ENCODE results near the gene PARP12. TPM values are rescaled to one million over a fixed set of nuclear protein-coding genes. Genes with fewer than 3 reads are reported as not detected.

PARP12 gene
- polyA plus RNA-seq, 1 donor (not counting 4 experiments of a cell fraction or from before 2014, with no cell fraction given): 66.0 TPM

- dilution Hi-C loops (cut with MboI; ENCODE audit: extremely low pct_ligation_motif_present, low sequenced_read_pairs): no loop called here
- peak; percentile 77 for FAIRE-seq
- TF ChIP-seq EZH2 (IDR thresholded peaks at IDR 0.05; ENCODE audit: low read length): no peak
- no peak for TF ChIP-seq CTCF (optimal IDR thresholded peaks at IDR 0.05 in 1 of 3, IDR thresholded peaks at IDR 0.05 in 1 of 3, conservative IDR thresholded peaks at IDR 0.05 in 1 of 3; ENCODE audit: extremely low read depth in 1 of 3, insufficient read depth in 2 of 3, low read length in 3 of 3)
- peak overlapping the region; percentile 79 for H3K4me2 ChIP-seq (ENCODE audit: control insufficient read depth, extremely low read depth, insufficient read depth, low read depth, low read length)
- no peaks in the 10 kb centered on the region for H4K20me1 ChIP-seq (ENCODE audit: control insufficient read depth, extremely low read depth, insufficient read depth, low read length)
- DNase-seq (ENCODE audit: low read depth, low spot score): peak; percentile 32
- H3K36me3 ChIP-seq (ENCODE audit: control insufficient read depth in 2 of 2, extremely low read depth in 1 of 2, insufficient read depth in 2 of 2, low read length in 2 of 2): peaks cover 0 to 12% of the 10 kb centered on the region in 2 experiments
- H3K9me3 ChIP-seq (ENCODE audit: control insufficient read depth, low read depth, low read length): no peaks in the 10 kb centered on the region
- H3K79me2 ChIP-seq (ENCODE audit: control insufficient read depth, insufficient read depth, low read length): no peaks in the 10 kb centered on the region
- peak overlapping the region; percentile 77 for H3K9ac ChIP-seq (ENCODE audit: control insufficient read depth, extremely low read depth, insufficient read depth, low read length)
- H3K9me1 ChIP-seq (ENCODE audit: control insufficient read depth, extremely low read depth, insufficient read depth, low read length): no peaks in the 10 kb centered on the region
- peak overlapping the region; percentile 50 for H2AFZ ChIP-seq (ENCODE audit: control insufficient read depth, low read length)
- H3K4me1 ChIP-seq (ENCODE audit: control insufficient read depth, extremely low read depth, insufficient read depth, low read length): peaks cover 41% of the 10 kb centered on the region
- no peaks in the 10 kb centered on the region for H3K27me3 ChIP-seq (ENCODE audit: control insufficient read depth, extremely low read depth, insufficient read depth, low read length)
- H3K4me3 ChIP-seq (ENCODE audit: control insufficient read depth in 2 of 3, extremely low read depth in 1 of 3, insufficient read depth in 2 of 3, low read depth in 1 of 3, low read length in 3 of 3): peak overlapping the region in 1 of 3 experiments; percentile 39
- peak overlapping the region; percentile 99 for H3K27ac ChIP-seq (ENCODE audit: control insufficient read depth, insufficient read depth, low read length)
Measured at GRCh38 chr7:140033036-140033435, 29.7 kb downstream of the PARP12 start.

GRCh38 chr7:140031364-140031763 is 31.4 kb downstream of the PARP12 start:
- dilution Hi-C loops (cut with MboI; ENCODE audit: extremely low pct_ligation_motif_present, low sequenced_read_pairs): no loop called here
- FAIRE-seq: no peak

More at GRCh38 chr7:140031364-140031763, 31.4 kb downstream of the PARP12 start:
- Histone ChIP-seq H3K27me3 (ENCODE audit: control insufficient read depth, extremely low read depth, insufficient read depth, low read length) (no peaks in the 10 kb centered on the region), H3K36me3 (ENCODE audit: control insufficient read depth in 2 of 2, extremely low read depth in 1 of 2, insufficient read depth in 2 of 2, low read length in 2 of 2) (peaks cover 8 to 14% of the 10 kb centered on the region in 2 experiments), H3K4me3 (ENCODE audit: control insufficient read depth in 2 of 3, extremely low read depth in 1 of 3, insufficient read depth in 2 of 3, low read depth in 1 of 3, low read length in 3 of 3) (no peak overlapping the region), H3K9ac (ENCODE audit: control insufficient read depth, extremely low read depth, insufficient read depth, low read length) (no peak overlapping the region), H3K4me1 (ENCODE audit: control insufficient read depth, extremely low read depth, insufficient read depth, low read length) (peaks cover 39% of the 10 kb centered on the region), H3K9me1 (ENCODE audit: control insufficient read depth, extremely low read depth, insufficient read depth, low read length) (no peaks in the 10 kb centered on the region), H3K27ac (ENCODE audit: control insufficient read depth, insufficient read depth, low read length) (no peak overlapping the region), H2AFZ (ENCODE audit: control insufficient read depth, low read length) (no peak overlapping the region), H3K9me3 (ENCODE audit: control insufficient read depth, low read depth, low read length) (no peaks in the 10 kb centered on the region), H3K79me2 (ENCODE audit: control insufficient read depth, insufficient read depth, low read length) (no peaks in the 10 kb centered on the region), H3K4me2 (ENCODE audit: control insufficient read depth, extremely low read depth, insufficient read depth, low read depth, low read length) (no peak overlapping the region), H4K20me1 (ENCODE audit: control insufficient read depth, extremely low read depth, insufficient read depth, low read length) (no peaks in the 10 kb centered on the region)
- TF ChIP-seq CTCF (optimal IDR thresholded peaks at IDR 0.05 in 1 of 3, IDR thresholded peaks at IDR 0.05 in 1 of 3, conservative IDR thresholded peaks at IDR 0.05 in 1 of 3; ENCODE audit: extremely low read depth in 1 of 3, insufficient read depth in 2 of 3, low read length in 3 of 3) (no peak), EZH2 (IDR thresholded peaks at IDR 0.05; ENCODE audit: low read length) (no peak)
- DNase-seq (ENCODE audit: low read depth, low spot score): no peak

Measured in keratinocyte (primary cell).